HepG2 (cell line): ENCODE measurements around the gene SLAMF8. TPM values are rescaled to one million over a fixed set of nuclear protein-coding genes. Genes with fewer than 3 reads are reported as not detected.

ENCODE experiments used
- ATAC-seq: fragments of 200-7000 bp; cut with Tn5 transposase; 3 replicates; pipeline ENCODE4 v1.9.1; 2020; ENCODE audit warnings: mild to moderate bottlenecking, moderate library complexity
- BruUV-seq: library from RNA; stranded (reverse); fragments of 400-500 nt; replicated peaks from 2 replicates; lab custom pipeline; 2021; lab: Mats Ljungman, UMichigan
- CTCF ChIA-PET: fragments of 300-600 bp; formaldehyde crosslinking; extraction: SDS; loops from one replicate; lab custom pipeline; 2021; ENCODE audit warnings: low total read pairs, inconsistent platforms, low intra/inter-chr PET ratio; lab: Yijun Ruan, JAX
- POLR2A ChIA-PET: fragments of 350-600 bp; sonication (Branson Sonifier 250); formaldehyde crosslinking; loops from one replicate; lab custom pipeline; 2020; ENCODE audit warnings: antibody characterized with exemption, inconsistent platforms; lab: Yijun Ruan, JAX
- DNase-seq: peaks from one replicate; pipeline ENCODE4 v3.0.0-alpha.2; 2015; ENCODE audit warnings: low spot score
- FAIRE-seq: peaks from 3 replicates; lab custom pipeline; 2011; peaks lifted over from hg19 to GRCh38; lab: Jason Lieb, UNC
- H2AFZ ChIP-seq: one replicate; pipeline ENCODE4 v1.6.1; 2011; ENCODE audit warnings: low read length, inconsistent platforms
- H3K27ac ChIP-seq: fragments of 300-600 bp; 3 replicates; pipeline ENCODE4 v1.8.0; 2011; ENCODE audit warnings: mixed run types, mild to moderate bottlenecking, mixed read lengths, low read length, inconsistent platforms; ENCODE audit not compliant: insufficient read depth; ENCODE audit errors: extremely low read length
- H3K27me3 ChIP-seq, 2 experiments: fragments of 200-600 bp in 1 of 2; 2 replicates in 1 of 2; 3 replicates in 1 of 2; pipeline versions ENCODE4 v1.6.0 to v1.8.0; 2011; ENCODE audit warnings: low read length in 2 of 2, mild to moderate bottlenecking in 2 of 2, moderate library complexity in 2 of 2, inconsistent platforms in 1 of 2; ENCODE audit not compliant: insufficient read depth in 2 of 2, control insufficient read depth in 1 of 2
- H3K36me3 ChIP-seq, 2 experiments: fragments of 200-600 bp in 1 of 2; replicated peaks in 1 of 2; 2 replicates in 1 of 2; 3 replicates in 1 of 2; pipeline versions ENCODE4 v1.5.1 to v1.8.0; 2011; ENCODE audit warnings: low read length in 2 of 2, inconsistent platforms in 1 of 2; ENCODE audit not compliant: insufficient read depth in 2 of 2, control insufficient read depth in 1 of 2
- H3K4me1 ChIP-seq: 2 replicates; pipeline ENCODE4 v1.5.1; 2012; ENCODE audit warnings: low read length, inconsistent platforms; ENCODE audit not compliant: insufficient read depth
- H3K4me2 ChIP-seq: 2 replicates; pipeline ENCODE4 v1.6.0; 2011; ENCODE audit warnings: low read depth, low read length, inconsistent platforms
- H3K4me3 ChIP-seq, 3 experiments: fragments of 200-600 bp in 1 of 3; sonication (generic), shearing (Covaris generic) in 1 of 3; replicated peaks in 1 of 3; 2 replicates each; pipeline ENCODE4 v1.5.1; 2011 to 2016; ENCODE audit warnings: low read length in 3 of 3, inconsistent platforms in 2 of 3, low read depth in 2 of 3, mild to moderate bottlenecking in 2 of 3, control low read depth in 1 of 3, mixed read lengths in 1 of 3; ENCODE audit not compliant: insufficient read depth in 1 of 3
- H3K79me2 ChIP-seq: one replicate; pipeline ENCODE4 v1.6.1; 2011; ENCODE audit warnings: low read length, inconsistent platforms; ENCODE audit not compliant: insufficient read depth
- H3K9ac ChIP-seq: 2 replicates; pipeline ENCODE4 v1.6.0; 2011; ENCODE audit warnings: mild to moderate bottlenecking, low read depth, low read length, inconsistent platforms; ENCODE audit not compliant: insufficient read depth
- H3K9me3 ChIP-seq: 2 replicates; pipeline ENCODE4 v1.5.1; 2012; ENCODE audit warnings: mild to moderate bottlenecking, low read length
- H4K20me1 ChIP-seq: 2 replicates; pipeline ENCODE4 v1.6.0; 2011; ENCODE audit warnings: inconsistent platforms, mild to moderate bottlenecking, low read length, moderate library complexity; ENCODE audit not compliant: insufficient read depth
- CBX2 ChIP-seq, 2 experiments: fragments of 200-600 bp in 1 of 2; sonication (generic); formaldehyde crosslinking in 1 of 2; IDR thresholded peaks; 2 replicates each; pipeline versions ENCODE4 v1.7.0 to v1.8.1; 2018 to 2022; ENCODE audit warnings: low read depth in 2 of 2, low read length in 1 of 2, mild to moderate bottlenecking in 1 of 2, missing genetic modification reagents in 1 of 2
- HCFC1 ChIP-seq: fragments of 150-350 bp; IDR thresholded peaks from 2 replicates; pipeline ENCODE4 v1.6.1; 2014; ENCODE audit warnings: low read depth, low read length
- MATR3 ChIP-seq: sonication (generic); formaldehyde crosslinking; IDR thresholded peaks from 2 replicates; pipeline ENCODE4 v1.4.0; 2020; ENCODE audit warnings: missing genetic modification reagents
- PHF20 ChIP-seq: sonication (generic); formaldehyde crosslinking; IDR thresholded peaks from 2 replicates; pipeline ENCODE4 v1.5.0; 2020; ENCODE audit warnings: mild to moderate bottlenecking, missing genetic modification reagents
- RARA ChIP-seq: IDR thresholded peaks from 2 replicates; pipeline ENCODE4 v1.6.1; 2016; ENCODE audit warnings: missing genetic modification reagents, missing compliant biosample characterization
- ZNF230 ChIP-seq: sonication (generic); formaldehyde crosslinking; IDR thresholded peaks from 2 replicates; pipeline ENCODE4 v1.4.0; 2020; ENCODE audit warnings: mild to moderate bottlenecking, missing genetic modification reagents
- ZNF792 ChIP-seq: IDR thresholded peaks from 2 replicates; pipeline ENCODE4 v1.6.1; 2016
- WGBS: methylation state at CpG from one replicate; pipeline ENCODE4 v1.1.6; 2017; ENCODE audit warnings: low lambda C conversion rate; 5-methylcytosine and 5-hydroxymethylcytosine counted together
- in situ Hi-C: cut with HindIII; loops from 2 replicates; pipeline ENCODE4 v1.10.0; 2017; ENCODE audit warnings: low pct_unique_long_range_greater_than_20kb; ENCODE audit not compliant: extremely low pct_ligation_motif_present
- intact Hi-C: fragments of 100-400 bp; cut with micrococcal nuclease; formaldehyde crosslinking; loops from one replicate; pipeline ENCODE4 v1.10.0; 2022; ENCODE audit not compliant: unreplicated experiment
- polyA plus RNA-seq, 8 experiments: library from polyadenylated mRNA; depleted of rRNA in 3 of 8; stranded (reverse) in 7 of 8; unstranded in 1 of 8; fragments of >200 nt; fragmentation: Illumina TruSeq in 4 of 8; extraction: Trizol in 4 of 8; gene quantifications; 2 replicates each; pipeline versions ENCODE4 v1.2.1 to v1.2.3, GENCODE V29; 2011 to 2016; ENCODE audit warnings: low read depth in 4 of 8, missing spikeins in 1 of 8, mixed read lengths in 1 of 8; ENCODE audit not compliant: insufficient read depth in 1 of 8
- total RNA-seq, 5 experiments: library from RNA; depleted of rRNA; stranded (reverse); fragments of >200 nt; fragmentation: Illumina TruSeq; extraction: Trizol; gene quantifications; 2 replicates each; pipeline ENCODE4 v1.2.3, GENCODE V29; 2016; ENCODE audit warnings: low read depth in 1 of 5
- TF ChIP-seq, protein P1 (sequence below): sonication (generic); formaldehyde crosslinking; IDR thresholded peaks from 2 replicates; pipeline ENCODE4 v1.5.1; 2020; ENCODE audit warnings: missing genetic modification reagents, mild to moderate bottlenecking, borderline replicate concordance
- TF ChIP-seq, protein P2 (sequence below), 2 experiments: fragments of 450-650 bp in 1 of 2; sonication (generic) in 1 of 2; formaldehyde crosslinking; IDR thresholded peaks; 2 replicates each; pipeline versions ENCODE4 v1.5.0 to v1.8.0; 2020 to 2022; ENCODE audit warnings: mild to moderate bottlenecking in 1 of 2, missing genetic modification reagents in 1 of 2
- TF ChIP-seq, protein P3 (sequence below): sonication (generic); formaldehyde crosslinking; IDR thresholded peaks from 2 replicates; pipeline ENCODE4 v1.4.0; 2020; ENCODE audit warnings: mild to moderate bottlenecking, missing genetic modification reagents
- TF ChIP-seq, protein P4 (sequence below): sonication (generic); formaldehyde crosslinking; IDR thresholded peaks from 2 replicates; pipeline ENCODE4 v1.5.0; 2020; ENCODE audit warnings: missing genetic modification reagents
- TF ChIP-seq, protein P5 (sequence below): IDR thresholded peaks from 2 replicates; pipeline ENCODE4 v1.6.1; 2012; ENCODE audit warnings: low read length, improper control_type of control experiment
- TF ChIP-seq, protein P6 (sequence below): sonication (generic); formaldehyde crosslinking; IDR thresholded peaks from 2 replicates; pipeline ENCODE4 v1.4.0; 2020; ENCODE audit warnings: mild to moderate bottlenecking, missing genetic modification reagents

The SLAMF8 gene
- total and polyA plus RNA-seq, 2 of the 13 experiments (the other 11 are each of a cell fraction or from before 2014, with no cell fraction given): not detected

DNA sequence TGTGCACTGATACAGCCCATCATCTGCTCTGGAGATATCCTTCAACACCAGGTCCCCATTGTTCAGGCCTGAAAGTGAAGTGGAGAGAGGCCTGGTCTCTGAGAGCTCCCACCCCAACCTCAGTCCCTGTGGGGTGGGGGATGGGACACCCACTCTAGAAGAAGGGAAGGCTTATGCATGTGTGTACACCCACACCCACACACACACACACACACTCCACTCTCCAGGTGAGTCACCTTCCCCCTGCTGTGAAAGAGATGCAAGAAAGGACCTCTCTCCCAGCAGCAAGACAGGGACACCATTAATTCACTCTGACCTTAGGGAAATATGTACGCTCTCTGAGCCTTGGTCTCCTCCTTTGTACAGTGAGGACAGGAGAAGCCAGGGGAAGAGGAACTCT, 29.9 kb downstream of the SLAMF8 start (continued):
- TF ChIP-seq, protein P1, sequence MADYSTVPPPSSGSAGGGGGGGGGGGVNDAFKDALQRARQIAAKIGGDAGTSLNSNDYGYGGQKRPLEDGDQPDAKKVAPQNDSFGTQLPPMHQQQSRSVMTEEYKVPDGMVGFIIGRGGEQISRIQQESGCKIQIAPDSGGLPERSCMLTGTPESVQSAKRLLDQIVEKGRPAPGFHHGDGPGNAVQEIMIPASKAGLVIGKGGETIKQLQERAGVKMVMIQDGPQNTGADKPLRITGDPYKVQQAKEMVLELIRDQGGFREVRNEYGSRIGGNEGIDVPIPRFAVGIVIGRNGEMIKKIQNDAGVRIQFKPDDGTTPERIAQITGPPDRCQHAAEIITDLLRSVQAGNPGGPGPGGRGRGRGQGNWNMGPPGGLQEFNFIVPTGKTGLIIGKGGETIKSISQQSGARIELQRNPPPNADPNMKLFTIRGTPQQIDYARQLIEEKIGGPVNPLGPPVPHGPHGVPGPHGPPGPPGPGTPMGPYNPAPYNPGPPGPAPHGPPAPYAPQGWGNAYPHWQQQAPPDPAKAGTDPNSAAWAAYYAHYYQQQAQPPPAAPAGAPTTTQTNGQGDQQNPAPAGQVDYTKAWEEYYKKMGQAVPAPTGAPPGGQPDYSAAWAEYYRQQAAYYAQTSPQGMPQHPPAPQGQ: no peak
- TF ChIP-seq PHF20 (CRISPR knock-in tag): no peak
- no peak for TF ChIP-seq CBX2 (IDR thresholded peaks at IDR 0.05; ENCODE audit: low read depth, low read length)
- no peak for TF ChIP-seq CBX2 (CRISPR knock-in tag; IDR thresholded peaks at IDR 0.05; ENCODE audit: low read depth)
- TF ChIP-seq, protein P2, sequence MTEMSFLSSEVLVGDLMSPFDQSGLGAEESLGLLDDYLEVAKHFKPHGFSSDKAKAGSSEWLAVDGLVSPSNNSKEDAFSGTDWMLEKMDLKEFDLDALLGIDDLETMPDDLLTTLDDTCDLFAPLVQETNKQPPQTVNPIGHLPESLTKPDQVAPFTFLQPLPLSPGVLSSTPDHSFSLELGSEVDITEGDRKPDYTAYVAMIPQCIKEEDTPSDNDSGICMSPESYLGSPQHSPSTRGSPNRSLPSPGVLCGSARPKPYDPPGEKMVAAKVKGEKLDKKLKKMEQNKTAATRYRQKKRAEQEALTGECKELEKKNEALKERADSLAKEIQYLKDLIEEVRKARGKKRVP (CRISPR knock-in tag; IDR thresholded peaks at IDR 0.05): no peak

DNA sequence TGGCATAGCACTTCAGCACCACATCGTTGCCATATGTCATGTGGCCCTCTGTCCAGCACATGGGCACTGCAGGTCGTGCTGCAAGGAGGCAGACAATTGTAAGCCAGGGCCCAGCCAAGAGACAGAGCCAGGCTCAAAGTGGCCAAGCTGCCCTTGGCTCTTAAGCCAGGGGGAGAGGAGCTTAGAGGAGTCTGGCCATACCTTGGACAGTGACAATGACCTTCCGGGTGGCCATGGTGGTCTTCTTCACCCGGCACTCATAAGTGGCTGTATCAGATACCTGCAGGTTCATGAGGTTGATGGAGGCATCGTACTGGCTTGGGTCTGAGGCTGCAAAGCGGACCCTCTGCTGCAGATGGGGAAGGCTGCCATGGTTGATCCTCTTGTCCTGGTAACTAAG, 31.2 kb downstream of the SLAMF8 start:
- BruUV-seq: no TSS peak
- Histone ChIP-seq H3K4me2 (no peak overlapping the region), H3K4me3 (no peak overlapping the region), H2AFZ (no peak overlapping the region), H3K36me3 (no peaks in the 10 kb centered on the region), H3K9me3 (no peaks in the 10 kb centered on the region), H4K20me1 (no peaks in the 10 kb centered on the region), H3K9ac (no peak overlapping the region), H3K27me3 (peaks cover 9 to 43% of the 10 kb centered on the region in 2 experiments; a peak in 4 of 5 replicates), H3K27ac (no peak overlapping the region), H3K79me2 (no peaks in the 10 kb centered on the region), H3K4me1 (no peaks in the 10 kb centered on the region)
- POLR2A ChIA-PET: no interaction called here
- no peak for DNase-seq
- no peak for FAIRE-seq
- in situ Hi-C loops: no loop called here
- intact Hi-C loops: no loop called here
- WGBS: 29% methylated on average over 4 of the region's 6 CpGs
- no peak for ATAC-seq
- CTCF ChIA-PET: no interaction called here
- TF ChIP-seq ZNF230 (CRISPR knock-in tag) (no peak), MATR3 (no peak), HCFC1 (no peak), RARA (no peak), ZNF792 (no peak)
- TF ChIP-seq, protein P3, sequence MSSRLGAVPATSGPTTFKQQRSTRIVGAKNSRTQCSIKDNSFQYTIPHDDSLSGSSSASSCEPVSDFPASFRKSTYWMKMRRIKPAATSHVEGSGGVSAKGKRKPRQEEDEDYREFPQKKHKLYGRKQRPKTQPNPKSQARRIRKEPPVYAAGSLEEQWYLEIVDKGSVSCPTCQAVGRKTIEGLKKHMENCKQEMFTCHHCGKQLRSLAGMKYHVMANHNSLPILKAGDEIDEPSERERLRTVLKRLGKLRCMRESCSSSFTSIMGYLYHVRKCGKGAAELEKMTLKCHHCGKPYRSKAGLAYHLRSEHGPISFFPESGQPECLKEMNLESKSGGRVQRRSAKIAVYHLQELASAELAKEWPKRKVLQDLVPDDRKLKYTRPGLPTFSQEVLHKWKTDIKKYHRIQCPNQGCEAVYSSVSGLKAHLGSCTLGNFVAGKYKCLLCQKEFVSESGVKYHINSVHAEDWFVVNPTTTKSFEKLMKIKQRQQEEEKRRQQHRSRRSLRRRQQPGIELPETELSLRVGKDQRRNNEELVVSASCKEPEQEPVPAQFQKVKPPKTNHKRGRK (CRISPR knock-in tag): no peak
- TF ChIP-seq, protein P4, sequence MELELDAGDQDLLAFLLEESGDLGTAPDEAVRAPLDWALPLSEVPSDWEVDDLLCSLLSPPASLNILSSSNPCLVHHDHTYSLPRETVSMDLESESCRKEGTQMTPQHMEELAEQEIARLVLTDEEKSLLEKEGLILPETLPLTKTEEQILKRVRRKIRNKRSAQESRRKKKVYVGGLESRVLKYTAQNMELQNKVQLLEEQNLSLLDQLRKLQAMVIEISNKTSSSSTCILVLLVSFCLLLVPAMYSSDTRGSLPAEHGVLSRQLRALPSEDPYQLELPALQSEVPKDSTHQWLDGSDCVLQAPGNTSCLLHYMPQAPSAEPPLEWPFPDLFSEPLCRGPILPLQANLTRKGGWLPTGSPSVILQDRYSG (CRISPR knock-in tag): no peak
- TF ChIP-seq, protein P5, sequence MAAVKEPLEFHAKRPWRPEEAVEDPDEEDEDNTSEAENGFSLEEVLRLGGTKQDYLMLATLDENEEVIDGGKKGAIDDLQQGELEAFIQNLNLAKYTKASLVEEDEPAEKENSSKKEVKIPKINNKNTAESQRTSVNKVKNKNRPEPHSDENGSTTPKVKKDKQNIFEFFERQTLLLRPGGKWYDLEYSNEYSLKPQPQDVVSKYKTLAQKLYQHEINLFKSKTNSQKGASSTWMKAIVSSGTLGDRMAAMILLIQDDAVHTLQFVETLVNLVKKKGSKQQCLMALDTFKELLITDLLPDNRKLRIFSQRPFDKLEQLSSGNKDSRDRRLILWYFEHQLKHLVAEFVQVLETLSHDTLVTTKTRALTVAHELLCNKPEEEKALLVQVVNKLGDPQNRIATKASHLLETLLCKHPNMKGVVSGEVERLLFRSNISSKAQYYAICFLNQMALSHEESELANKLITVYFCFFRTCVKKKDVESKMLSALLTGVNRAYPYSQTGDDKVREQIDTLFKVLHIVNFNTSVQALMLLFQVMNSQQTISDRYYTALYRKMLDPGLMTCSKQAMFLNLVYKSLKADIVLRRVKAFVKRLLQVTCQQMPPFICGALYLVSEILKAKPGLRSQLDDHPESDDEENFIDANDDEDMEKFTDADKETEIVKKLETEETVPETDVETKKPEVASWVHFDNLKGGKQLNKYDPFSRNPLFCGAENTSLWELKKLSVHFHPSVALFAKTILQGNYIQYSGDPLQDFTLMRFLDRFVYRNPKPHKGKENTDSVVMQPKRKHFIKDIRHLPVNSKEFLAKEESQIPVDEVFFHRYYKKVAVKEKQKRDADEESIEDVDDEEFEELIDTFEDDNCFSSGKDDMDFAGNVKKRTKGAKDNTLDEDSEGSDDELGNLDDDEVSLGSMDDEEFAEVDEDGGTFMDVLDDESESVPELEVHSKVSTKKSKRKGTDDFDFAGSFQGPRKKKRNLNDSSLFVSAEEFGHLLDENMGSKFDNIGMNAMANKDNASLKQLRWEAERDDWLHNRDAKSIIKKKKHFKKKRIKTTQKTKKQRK: no peak
- TF ChIP-seq, protein P6, sequence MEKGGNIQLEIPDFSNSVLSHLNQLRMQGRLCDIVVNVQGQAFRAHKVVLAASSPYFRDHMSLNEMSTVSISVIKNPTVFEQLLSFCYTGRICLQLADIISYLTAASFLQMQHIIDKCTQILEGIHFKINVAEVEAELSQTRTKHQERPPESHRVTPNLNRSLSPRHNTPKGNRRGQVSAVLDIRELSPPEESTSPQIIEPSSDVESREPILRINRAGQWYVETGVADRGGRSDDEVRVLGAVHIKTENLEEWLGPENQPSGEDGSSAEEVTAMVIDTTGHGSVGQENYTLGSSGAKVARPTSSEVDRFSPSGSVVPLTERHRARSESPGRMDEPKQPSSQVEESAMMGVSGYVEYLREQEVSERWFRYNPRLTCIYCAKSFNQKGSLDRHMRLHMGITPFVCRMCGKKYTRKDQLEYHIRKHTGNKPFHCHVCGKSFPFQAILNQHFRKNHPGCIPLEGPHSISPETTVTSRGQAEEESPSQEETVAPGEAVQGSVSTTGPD (CRISPR knock-in tag): no peak
